HG03280 (cell line): ENCODE data around the gene CCDC102A.
"Not testable (repeated sequence)": the region's sequence is repeated elsewhere in the genome, so short reads cannot be mapped to it uniquely, and the experiment has no call there.

ENCODE experiments used
- ATAC-seq: cut with Tn5 transposase; IDR thresholded peaks from one replicate; pipeline ENCODE4 v1.9.1; 2021; ENCODE audit warnings: mild to moderate bottlenecking, moderate library complexity; ENCODE audit not compliant: unreplicated experiment

CCDC102A gene

GRCh38 chr16:57536306-57537193 is at the start of gene CCDC102A:
CCDC102A (minus strand) TSS chr16:57536571; CDS start chr16:57529177, 7,394 bp downstream.
- ATAC-seq, result peak; percentile 23

GRCh38 chr16:57585051-57585687 is 48.8 kb upstream of the CCDC102A start:
- ATAC-seq, result no peak

- ATAC-seq, result no peak
Measured at GRCh38 chr16:57579361-57579665, 42.9 kb upstream of the CCDC102A start.

GRCh38 chr16:57578521-57579360 is 42.4 kb upstream of the CCDC102A start:
- ATAC-seq, result no peak

- no peak for ATAC-seq
Measured at GRCh38 chr16:57577691-57578224, 41.4 kb upstream of the CCDC102A start.

- ATAC-seq, result no peak
Measured at GRCh38 chr16:57577214-57577613, 40.8 kb upstream of the CCDC102A start.

- ATAC-seq, result peak; percentile 65
Measured at GRCh38 chr16:57576429-57576870, 40.1 kb upstream of the CCDC102A start.

GRCh38 chr16:57575468-57576277 is 39.3 kb upstream of the CCDC102A start:
- no peak for ATAC-seq

GRCh38 chr16:57574646-57575467 is 38.5 kb upstream of the CCDC102A start:
- ATAC-seq, result no peak

- ATAC-seq, result no peak
Measured at GRCh38 chr16:57574086-57574485, 37.7 kb upstream of the CCDC102A start.

- ATAC-seq, result no peak
Measured at GRCh38 chr16:57572978-57573728, 36.8 kb upstream of the CCDC102A start.

- ATAC-seq, result no peak
Measured at GRCh38 chr16:57571098-57571497, 34.7 kb upstream of the CCDC102A start.

GRCh38 chr16:57570301-57571070 is 34.1 kb upstream of the CCDC102A start:
- ATAC-seq, result no peak

- no peak for ATAC-seq
Measured at GRCh38 chr16:57569306-57569946, 33.1 kb upstream of the CCDC102A start.

- ATAC-seq, result not testable (repeated sequence)
Measured at GRCh38 chr16:57568772-57569171, 32.4 kb upstream of the CCDC102A start.

GRCh38 chr16:57568173-57568678 is 31.9 kb upstream of the CCDC102A start:
- no peak for ATAC-seq

- ATAC-seq, result no peak
Measured at GRCh38 chr16:57567691-57568090, 31.3 kb upstream of the CCDC102A start.
